NCI-H2196 (cell line): ENCODE data around the gene CD82.
"Not testable (repeated sequence)": the region's sequence is repeated elsewhere in the genome, so short reads cannot be mapped to it uniquely, and the experiment has no call there.

Experiments
- DNase-seq: peaks from one replicate; lab custom pipeline; 2025; ENCODE audit not compliant: unreplicated experiment; lab: John Stamatoyannopoulos, UW

CD82 gene

DNA sequence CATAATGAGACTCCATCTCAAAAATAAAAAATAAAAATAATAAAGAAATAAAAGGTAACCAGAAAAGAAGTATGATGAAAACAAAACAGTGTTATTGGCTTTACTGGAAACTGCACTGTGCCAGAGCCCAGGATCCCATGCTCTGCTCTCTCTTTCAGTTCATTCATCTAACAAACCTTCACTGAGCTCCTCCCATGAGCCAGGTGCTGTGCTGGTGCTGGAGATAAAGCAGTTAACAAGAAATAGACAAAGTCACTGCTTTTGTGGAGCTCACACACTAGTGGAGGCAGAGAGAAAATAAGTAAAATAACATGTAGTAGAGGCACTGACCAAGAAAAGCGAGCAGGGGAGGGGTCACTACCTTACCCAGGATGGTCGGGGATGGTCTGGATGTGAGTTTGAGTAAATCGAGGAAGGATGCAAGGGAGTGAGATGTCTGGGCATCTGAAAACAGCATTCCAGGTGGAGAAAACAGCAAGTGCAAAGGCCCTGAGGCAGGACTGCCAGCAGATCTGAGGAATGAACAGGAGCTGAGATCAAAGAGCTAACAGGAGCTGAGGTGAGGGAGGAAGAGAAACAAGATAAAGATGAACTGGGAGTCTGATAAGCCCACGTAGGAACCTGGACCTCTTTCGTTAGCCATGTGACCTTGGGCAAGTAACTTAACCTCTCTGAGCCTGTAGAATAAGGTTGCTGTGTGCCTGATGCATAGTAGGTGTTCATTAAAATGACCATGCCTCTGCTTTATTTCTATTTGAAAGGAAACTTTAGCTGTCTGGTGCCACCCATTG, 31.3 kb upstream of the CD82 start:
- no peak for DNase-seq

GRCh38 chr11:44535191-44535980, 30.1 kb upstream of the CD82 start:
- no peak for DNase-seq

DNA sequence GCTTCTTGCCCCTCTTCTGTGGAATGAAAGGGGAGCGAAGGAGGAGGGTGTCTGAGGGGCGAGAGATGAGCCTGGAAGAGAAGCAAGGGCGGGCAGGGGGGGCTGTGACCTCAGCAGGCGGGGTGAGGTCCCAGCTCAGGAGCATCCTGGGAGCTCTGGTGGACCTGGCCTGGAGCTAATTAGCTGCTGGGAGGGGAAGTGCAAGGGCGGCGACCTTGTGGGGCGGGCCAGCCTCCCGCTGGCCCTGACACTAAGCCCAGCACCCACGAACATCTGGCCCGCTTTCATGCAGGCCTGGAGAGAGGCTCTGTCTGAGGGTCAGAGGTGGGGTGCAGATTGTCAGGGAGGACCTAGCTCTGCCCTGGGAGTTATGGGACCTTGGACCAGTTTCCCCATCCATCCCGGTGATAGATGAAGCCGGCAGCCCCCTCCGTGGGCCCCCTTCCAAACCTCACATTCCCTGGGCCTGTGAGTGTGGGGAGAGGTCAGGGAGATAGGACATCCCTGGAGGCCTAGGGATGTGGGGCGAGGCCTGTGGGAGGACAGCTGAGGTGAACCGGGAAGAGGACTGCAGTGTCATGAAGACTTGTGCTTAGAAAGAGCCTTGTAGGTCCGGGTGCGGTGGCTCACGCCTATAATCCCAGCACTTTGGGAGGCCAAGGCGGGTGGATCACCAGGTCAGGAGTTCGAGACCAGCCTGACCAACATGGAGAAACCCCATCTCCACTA, 28.5 kb upstream of the CD82 start:
- no peak for DNase-seq

DNA sequence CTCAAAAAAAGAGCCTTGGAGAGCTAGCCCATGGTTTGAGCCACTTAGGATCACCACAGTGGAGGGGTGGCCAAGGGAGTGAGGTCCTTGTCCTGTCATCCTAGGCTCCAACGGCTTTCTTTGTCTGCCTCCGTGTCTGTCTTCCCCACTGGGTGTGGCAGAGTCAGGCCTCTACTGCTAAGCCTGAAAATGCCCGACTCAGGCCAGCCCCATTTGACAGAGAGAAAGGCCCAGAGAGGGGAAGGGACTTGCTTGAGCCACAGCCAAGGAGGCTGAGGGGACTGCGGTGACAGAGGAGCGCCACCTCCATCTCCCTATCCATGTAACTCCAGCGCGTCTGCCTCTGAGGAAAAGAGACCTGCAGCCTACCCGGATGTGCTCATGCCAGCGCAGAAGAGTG, 27.8 kb upstream of the CD82 start:
- no peak for DNase-seq

- DNase-seq = peak; percentile 79
Measured at GRCh38 chr11:44538375-44539054, 26.9 kb upstream of the CD82 start.

DNA sequence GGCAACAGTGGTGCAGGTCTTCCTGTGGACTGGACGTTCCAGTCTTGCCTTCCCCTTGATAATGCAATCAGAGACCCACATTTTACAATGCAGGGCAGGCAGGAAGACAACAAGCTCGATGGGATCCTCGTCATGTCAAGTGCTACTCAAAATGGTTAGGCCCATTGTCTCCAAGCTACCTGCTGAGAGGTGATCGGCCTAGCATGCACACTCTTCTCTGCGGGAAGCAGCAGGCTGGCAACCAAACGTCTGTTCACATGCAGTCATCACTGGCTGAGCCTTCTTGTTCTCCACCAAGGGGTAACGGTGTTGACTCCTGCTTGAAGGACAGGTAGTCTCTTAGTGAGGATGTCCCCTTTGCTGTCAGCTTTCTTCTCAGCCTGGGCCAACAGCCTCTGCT, 25.5 kb upstream of the CD82 start:
- peak; percentile 62 for DNase-seq

GRCh38 chr11:44540667-44541066, 24.8 kb upstream of the CD82 start:
- DNase-seq = no peak

DNA sequence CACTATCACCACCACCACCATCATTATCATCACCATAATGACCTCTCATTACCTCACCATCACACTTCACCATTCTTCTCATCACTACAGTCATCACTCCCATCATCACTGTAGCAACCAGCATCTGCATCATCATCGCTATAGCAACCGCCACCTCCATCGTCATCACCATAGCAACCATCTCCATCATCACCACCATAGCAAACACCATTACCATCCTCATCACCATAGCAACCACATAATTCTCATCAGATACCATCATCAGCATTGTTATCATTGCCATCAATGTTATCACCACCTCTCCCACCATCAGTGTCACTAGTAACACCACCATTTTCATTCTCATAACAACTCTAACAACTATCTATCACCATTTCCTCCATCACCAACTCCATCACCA, 23.1 kb upstream of the CD82 start:
- DNase-seq = no peak

- DNase-seq = not testable (repeated sequence)
Measured at GRCh38 chr11:44546984-44547383, 18.5 kb upstream of the CD82 start.

DNA sequence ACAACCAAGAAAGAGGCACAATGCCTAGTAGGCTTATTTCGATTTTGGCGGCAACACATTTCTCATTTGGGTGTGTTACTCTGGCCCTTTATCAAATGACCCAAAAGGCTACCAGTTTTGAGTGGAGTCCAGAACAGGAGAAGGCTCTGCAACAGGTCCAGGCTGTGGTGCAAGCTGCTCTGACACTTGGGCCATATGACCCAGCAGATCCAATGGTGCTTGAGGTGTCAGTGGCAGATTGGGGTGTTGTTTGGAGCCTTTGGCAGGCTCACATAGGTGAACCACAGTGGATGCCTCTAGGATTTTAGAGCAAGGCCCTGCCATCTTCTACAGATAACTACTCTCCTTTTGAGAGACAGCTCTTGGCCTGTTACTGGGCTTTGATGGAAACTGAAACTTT, 17.9 kb upstream of the CD82 start:
- DNase-seq = not testable (repeated sequence)

DNA sequence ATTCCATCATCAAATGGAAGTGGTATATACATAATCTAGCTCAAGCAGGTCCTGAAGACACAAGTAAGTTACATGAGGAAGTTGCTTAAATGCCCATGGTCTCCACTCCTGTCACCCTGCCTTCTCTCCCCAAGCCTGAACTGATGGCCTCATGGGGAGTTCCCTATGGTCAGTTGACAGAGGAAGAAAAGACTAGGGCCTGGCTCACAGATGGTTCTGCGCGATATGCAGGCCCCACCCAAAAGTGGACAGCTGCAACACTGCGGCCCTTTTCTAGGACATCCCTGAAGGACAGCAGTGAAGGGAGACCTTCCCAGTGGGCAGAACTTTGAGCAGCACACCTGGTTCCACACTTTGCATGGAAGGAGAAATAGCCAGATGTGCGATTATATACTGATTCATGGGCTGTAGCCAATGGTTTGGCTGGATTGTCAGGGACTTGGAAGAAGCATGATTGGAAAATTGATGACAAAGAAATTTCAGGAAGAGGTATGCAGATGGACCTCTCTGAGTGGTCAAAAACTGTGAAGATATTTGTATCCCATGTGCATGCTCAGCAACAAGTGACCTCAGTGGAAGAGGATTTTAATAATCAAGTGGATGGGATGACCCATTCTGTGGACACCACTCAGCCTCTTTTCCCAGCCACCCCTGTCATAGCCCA, 17.3 kb upstream of the CD82 start:
- DNase-seq = no peak

GRCh38 chr11:44548961-44549749, 16.3 kb upstream of the CD82 start:
- DNase-seq = not testable (repeated sequence)

GRCh38 chr11:44550123-44550522, 15.3 kb upstream of the CD82 start:
- DNase-seq = no peak

DNA sequence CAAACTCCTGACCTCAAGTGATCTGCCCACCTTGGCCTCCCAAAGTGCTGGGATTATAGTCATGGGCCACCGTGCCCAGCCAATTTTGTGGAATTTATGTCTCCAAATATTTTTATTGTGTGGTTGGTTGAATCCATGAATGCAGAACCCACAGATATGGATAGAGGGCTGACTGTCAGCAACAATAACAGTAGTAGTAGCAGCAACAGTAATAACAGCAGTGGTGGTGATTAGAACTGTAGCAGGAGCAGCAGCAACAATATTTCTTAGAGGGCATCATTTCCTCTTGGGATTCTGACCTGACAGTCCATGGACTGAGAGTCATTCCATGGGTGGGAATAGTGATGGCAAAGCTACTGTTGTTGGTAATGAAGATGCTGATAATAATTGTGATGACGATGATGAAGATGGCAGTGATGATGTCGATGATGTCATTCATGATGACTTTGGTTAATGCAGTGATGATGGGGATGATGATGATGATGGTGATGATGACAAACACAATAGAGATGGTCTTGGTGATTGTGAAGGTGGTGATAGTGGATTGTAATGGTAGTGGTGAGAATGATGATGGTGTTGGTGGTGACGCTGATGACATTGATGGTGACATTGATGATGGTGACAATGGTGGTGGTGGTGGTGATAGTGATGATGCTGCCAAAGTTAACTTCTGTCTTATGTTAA, 13.9 kb upstream of the CD82 start:
- no peak for DNase-seq

DNA sequence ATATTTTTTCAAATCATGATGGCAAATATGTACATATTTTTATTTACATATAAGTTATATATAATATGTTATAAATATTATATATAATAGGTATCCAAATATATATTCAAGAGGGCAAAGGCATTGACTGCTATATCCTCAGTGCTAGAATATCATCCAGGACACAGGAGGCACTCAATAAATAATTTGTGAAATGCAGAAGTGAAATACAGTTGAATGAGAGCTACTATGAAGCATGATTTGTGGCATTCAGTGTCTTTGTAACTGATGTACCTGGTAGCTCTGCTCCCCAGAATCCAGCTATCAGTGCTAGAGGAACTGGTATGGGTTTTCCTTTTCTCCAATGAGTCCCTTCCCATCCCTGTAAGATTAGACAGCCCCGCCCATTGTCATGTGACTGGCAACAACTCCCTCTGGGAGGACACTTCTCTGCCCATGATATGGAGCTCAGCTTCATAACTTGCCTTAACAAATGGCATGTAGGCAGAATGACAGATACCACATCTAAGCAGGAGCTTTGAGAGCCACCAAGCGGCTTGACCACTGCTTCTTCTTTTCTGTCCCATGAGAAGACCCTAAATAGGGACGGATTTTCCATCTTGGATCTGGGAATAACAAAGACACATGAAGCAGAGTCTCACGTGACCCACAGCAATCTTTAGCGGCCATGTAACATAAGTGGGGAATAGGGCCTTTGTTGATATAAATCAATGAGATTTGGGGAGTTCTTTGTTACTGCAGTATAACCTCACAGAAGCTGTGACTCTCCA, 10.2 kb upstream of the CD82 start:
- no peak for DNase-seq

GRCh38 chr11:44556735-44557409, 8.6 kb upstream of the CD82 start:
- peak; percentile 72 for DNase-seq

- DNase-seq = no peak
Measured at GRCh38 chr11:44557464-44557863, 8.0 kb upstream of the CD82 start.
